ENCODE results near the gene CARMIL1. TPM values are rescaled to one million over a fixed set of nuclear protein-coding genes. Genes with fewer than 3 reads are reported as not detected.

CARMIL1 gene
- polyA plus RNA-seq, 1 donor, result 106 TPM

GRCh38 chr6:25659633-25660368 lies 380.6 kb downstream of the CARMIL1 start:
- DNase-seq, result no peak

GRCh38 chr6:25660512-25660911 lies 381.3 kb downstream of the CARMIL1 start:
- no peak for DNase-seq

GRCh38 chr6:25661129-25661779 lies 382.1 kb downstream of the CARMIL1 start:
- no peak for DNase-seq

- no peak for DNase-seq
Measured at GRCh38 chr6:25665455-25665854, 386.3 kb downstream of the CARMIL1 start.

DNA sequence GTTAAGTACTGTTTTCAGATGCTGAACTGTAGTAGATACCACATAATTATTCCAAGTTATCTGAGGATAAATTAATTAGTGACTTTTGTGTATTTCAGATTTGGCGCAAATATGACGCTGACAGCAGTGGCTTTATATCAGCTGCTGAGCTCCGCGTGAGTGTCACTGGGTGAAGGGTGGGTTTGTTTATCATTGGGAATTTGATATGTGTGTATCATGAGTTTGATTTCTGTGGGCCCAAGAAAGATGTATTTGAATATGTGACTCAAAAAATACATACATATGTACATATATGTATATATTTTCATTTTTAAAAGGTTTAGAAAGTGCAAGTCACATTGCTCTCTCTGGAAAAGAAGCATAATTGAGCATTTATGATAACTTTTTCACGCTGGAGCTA lies 390.2 kb downstream of the CARMIL1 start:
- DNase-seq, result no peak

Data from left kidney (tissue), 2 donors.